ENCODE measurements around the gene PUS3.

The PUS3 gene

DNA sequence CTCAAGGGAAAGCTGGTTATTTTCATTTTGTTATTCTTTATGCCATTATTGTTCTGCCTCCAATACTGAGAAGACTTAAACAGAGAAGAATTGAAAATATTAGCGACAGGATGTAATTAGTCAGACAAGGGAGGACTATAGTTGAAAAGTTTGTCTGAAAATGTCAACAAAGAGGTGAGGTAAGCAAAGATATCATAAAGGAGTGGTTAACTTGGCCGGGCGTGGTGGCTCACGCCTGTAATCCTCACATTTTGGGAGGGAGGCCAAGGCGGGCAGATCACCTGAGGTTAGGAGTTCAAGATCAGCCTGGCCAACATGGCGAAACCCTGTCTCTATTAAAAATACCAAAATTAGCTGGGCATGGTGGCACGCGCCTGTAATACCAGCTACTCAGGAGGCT lies 19.6 kb downstream of the PUS3 start:
- intact Hi-C loops (cut with DNase I; ENCODE audit: low total_unique reads) = no loop called here
- peaks cover 0 to 10% (median 5%) of the 10 kb centered on the region in 4 donors for H3K4me1 ChIP-seq

DNA sequence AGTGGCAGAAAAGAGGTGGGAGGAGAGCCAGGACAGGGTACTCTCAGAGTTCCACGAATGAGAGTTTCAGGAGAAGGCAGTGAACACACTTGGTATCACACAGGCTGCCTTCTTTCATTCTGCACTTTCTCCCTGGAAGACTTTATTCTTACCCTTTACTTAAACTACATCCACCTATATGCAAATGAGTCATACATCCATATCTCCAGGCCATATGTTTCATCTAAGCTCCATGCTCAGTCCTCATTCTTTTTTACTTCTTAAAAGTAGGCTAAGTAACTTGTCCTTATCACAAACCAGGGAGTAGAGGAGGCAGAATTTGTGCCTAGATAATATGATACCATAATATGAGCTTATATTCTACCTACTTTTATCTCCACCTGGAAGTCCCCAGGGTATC lies 21.7 kb downstream of the PUS3 start:
- TF ChIP-seq, protein P1, sequence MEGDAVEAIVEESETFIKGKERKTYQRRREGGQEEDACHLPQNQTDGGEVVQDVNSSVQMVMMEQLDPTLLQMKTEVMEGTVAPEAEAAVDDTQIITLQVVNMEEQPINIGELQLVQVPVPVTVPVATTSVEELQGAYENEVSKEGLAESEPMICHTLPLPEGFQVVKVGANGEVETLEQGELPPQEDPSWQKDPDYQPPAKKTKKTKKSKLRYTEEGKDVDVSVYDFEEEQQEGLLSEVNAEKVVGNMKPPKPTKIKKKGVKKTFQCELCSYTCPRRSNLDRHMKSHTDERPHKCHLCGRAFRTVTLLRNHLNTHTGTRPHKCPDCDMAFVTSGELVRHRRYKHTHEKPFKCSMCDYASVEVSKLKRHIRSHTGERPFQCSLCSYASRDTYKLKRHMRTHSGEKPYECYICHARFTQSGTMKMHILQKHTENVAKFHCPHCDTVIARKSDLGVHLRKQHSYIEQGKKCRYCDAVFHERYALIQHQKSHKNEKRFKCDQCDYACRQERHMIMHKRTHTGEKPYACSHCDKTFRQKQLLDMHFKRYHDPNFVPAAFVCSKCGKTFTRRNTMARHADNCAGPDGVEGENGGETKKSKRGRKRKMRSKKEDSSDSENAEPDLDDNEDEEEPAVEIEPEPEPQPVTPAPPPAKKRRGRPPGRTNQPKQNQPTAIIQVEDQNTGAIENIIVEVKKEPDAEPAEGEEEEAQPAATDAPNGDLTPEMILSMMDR (IDR thresholded peaks at IDR 0.05) = no peak
- no peaks in the 10 kb centered on the region for H3K36me3 ChIP-seq
- H3K4me1 ChIP-seq = no peaks in the 10 kb centered on the region
- H3K27ac ChIP-seq = no peak overlapping the region
- no peaks in the 10 kb centered on the region for H3K27me3 ChIP-seq
- no peaks in the 10 kb centered on the region for H3K9me3 ChIP-seq
- no peak for DNase-seq
- no peak overlapping the region for H3K4me3 ChIP-seq
- intact Hi-C loops (cut with DNase I; ENCODE audit: low total_unique reads) = no loop called here

More for the DNA sequence above, 19.6 kb downstream of the PUS3 start:
- TF ChIP-seq, protein P1 (IDR thresholded peaks at IDR 0.05) = no peak
- Histone ChIP-seq H3K36me3 (no peaks in the 10 kb centered on the region), H3K9me3 (no peaks in the 10 kb centered on the region), H3K27ac (no peak overlapping the region), H3K27me3 (no peaks in the 10 kb centered on the region), H3K4me3 (no peak overlapping the region)
- DNase-seq = no peak

DNA sequence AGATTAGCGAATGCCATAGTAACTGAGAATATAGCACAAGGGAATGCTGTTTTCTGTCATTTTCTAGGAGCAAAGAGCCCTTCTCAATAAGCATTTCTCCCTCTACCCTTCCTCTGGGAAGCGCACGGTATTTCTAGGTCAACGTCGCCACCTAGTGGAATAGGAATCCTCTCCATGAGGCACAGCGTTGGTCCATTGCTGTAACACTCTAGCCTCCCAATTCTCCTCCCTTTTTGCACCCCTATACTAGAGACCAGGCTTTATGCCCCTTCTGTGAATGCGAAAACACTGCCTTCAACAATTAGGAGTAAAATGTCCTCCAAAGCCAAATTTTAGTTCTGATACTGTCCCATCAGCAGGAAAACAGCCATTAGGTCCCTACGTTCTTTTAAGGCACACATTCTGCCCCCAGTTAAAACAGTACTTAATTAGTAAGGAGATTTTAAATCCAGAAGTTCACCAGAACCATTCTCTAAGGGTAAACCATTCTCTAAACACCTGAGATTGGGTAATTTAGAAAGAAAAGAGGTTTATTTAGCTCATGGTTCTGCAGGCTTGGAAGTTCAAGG lies 28.4 kb downstream of the PUS3 start:
- H3K27ac ChIP-seq = no peak overlapping the region
- H3K9me3 ChIP-seq = no peaks in the 10 kb centered on the region
- no peaks in the 10 kb centered on the region for H3K27me3 ChIP-seq
- H3K4me1 ChIP-seq = peaks cover 0 to 5% (median 0%) of the 10 kb centered on the region in 4 donors
- TF ChIP-seq, protein P1 (IDR thresholded peaks at IDR 0.05) = peak; percentile 63 to 70
- no peak overlapping the region for H3K4me3 ChIP-seq
- no peaks in the 10 kb centered on the region for H3K36me3 ChIP-seq
- peak in 1 of 2 donors; percentile 40 for DNase-seq
- intact Hi-C loops (cut with DNase I; ENCODE audit: low total_unique reads) = no loop called here

DNA sequence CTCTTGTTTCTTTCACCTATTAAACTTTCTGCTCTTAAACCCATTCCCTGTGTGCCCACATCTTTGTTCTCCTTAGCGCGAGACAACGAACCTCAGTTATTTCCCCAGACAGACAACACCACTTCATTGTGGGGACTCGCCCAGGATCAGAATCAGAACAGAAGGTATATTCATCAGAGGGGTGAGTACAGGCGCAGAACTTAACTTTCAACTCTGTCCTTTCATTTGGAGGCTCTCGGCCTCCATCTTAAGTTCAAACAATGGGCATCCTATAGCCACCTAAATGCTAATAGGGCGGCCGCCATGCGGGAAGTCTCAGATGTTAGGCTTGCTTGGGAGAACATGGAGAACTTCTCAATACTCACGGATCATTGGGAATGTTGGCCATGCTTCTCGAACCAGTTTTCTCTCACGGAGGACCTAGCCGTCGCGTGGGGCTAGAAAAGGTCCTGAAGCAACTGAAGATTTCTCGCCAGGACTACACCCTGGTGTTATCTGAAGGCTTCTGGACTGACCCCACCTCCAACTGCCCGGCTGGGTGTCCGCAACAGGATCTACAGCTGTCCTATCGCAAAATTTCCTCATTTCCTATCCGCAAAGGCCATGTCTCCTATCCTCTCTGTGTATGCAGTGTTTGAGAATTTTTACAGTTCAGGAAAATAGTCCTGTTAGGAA lies 29.0 kb downstream of the PUS3 start:
- Histone ChIP-seq H3K4me3 (no peak overlapping the region), H3K9me3 (no peaks in the 10 kb centered on the region), H3K27me3 (no peaks in the 10 kb centered on the region), H3K4me1 (peaks cover 0 to 5% (median 0%) of the 10 kb centered on the region in 4 donors), H3K36me3 (no peaks in the 10 kb centered on the region), H3K27ac (no peak overlapping the region)
- TF ChIP-seq, protein P1 (IDR thresholded peaks at IDR 0.05) = no peak
- intact Hi-C loops (cut with DNase I; ENCODE audit: low total_unique reads) = no loop called here
- no peak for DNase-seq

DNA sequence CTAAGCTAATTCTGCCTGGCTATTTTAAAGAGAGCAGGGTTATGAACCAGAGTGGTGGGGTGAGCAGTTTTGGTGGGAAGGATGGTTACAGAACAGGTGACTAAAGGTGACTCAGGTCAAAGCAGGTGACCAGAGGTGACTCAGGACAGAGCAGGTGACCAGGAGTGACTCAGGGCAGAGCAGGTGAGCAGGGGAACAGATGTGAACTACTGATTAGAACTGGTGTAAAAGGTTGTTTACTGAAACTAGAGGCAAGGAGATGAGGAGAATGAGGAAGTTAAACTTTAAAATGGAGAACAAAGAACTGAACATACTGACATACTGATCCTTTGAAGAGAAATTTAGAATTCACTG lies 30.9 kb downstream of the PUS3 start:
- H3K4me1 ChIP-seq = peaks cover 0 to 5% (median 0%) of the 10 kb centered on the region in 4 donors
- DNase-seq = no peak
- H3K27ac ChIP-seq = no peak overlapping the region
- intact Hi-C loops (cut with DNase I; ENCODE audit: low total_unique reads) = no loop called here
- no peaks in the 10 kb centered on the region for H3K36me3 ChIP-seq
- no peak overlapping the region for H3K4me3 ChIP-seq
- H3K9me3 ChIP-seq = no peaks in the 10 kb centered on the region
- no peaks in the 10 kb centered on the region for H3K27me3 ChIP-seq
- TF ChIP-seq, protein P1 (IDR thresholded peaks at IDR 0.05) = no peak

Data from tibial artery (tissue), 4 donors.